Fibroblast of peridontal ligament (primary cell): ENCODE results near the gene DLG2.

Source experiments
- DNase-seq: peaks from one replicate; pipeline ENCODE4 v3.0.0-alpha.2; 2010; ENCODE audit errors: extremely low read depth

Gene DLG2

GRCh38 chr11:83681906-83682610 is 1945.1 kb downstream of the DLG2 start:
- no peak for DNase-seq

- peak; percentile 2 for DNase-seq
Measured at GRCh38 chr11:83681031-83681781, 1945.9 kb downstream of the DLG2 start.

DNA sequence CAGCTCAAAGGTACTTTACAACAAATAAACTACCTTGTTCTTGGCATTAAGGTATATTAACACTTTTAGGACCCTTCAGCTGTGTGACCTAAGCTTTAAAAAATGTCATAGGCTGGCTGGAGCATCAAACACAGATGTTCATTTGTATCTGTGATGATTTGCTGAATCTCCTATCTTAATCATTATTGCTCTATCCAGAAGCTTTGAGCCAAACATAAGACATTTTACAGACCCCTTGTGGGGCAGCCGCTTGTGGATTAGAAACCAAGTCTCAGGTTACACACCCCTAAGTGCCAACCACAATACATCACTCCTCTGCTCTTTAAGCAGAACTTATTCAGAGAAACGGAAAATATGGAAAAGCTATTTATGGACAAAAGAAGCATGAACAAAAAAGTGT is 1946.8 kb downstream of the DLG2 start:
- DNase-seq, result no peak

DNA sequence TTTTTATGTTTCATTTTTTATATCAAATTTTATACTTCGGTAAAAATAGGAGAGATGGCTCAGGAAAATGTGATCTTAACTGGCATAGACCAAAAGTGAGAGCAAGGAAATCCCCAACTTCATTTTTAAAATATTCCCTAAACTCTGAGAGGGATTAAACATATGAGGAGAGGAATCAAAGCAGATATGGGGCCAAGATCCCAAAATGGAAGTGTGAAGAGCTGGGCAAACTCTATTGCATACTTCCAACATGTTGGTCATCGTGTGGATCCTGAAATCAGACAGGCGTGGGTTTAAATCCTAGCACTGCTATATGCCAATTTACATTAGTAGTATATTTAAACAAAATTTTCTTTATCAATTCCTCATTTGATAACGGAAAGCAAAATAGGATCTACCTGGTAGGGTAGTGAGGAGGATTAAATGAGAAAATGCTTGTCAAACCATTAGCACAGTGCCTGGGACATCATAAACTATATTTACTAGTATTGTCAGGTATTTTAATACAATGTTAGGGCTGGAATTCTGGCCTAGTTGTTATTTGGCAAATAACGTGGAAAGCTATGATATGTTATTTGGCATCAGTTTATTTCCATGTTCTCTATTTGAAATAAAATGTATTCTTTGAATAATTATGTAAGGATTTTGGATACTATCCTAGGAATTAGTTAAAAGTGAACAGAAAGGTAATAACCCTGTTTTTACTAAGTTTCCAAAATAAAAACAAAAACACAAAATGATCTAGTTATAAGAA is 1948.1 kb downstream of the DLG2 start:
- no peak for DNase-seq

DNA sequence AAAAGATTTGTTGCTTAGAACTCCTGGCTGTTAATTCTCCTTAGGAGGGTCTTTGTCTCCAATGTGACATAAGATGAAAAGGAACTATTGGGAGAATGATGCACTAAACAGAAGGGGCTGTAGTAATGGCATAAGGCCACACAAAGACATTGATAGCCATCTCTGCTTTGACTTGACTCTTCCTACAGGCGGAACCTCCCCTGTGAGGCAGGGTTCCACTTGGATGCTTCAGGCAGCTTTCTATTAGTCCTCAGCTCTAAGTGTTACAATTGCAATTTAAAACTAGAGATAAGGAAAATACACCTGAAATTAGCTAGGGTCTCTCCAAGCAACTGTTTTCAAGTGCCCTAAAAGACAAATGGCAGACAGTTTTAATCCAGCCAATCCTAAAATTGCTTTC is 1949.4 kb downstream of the DLG2 start:
- DNase-seq, result no peak

- DNase-seq, result no peak
Measured at GRCh38 chr11:83676056-83676601, 1951.0 kb downstream of the DLG2 start.

GRCh38 chr11:83674102-83674896 is 1952.8 kb downstream of the DLG2 start:
- no peak for DNase-seq

- peak; percentile 18 for DNase-seq
Measured at GRCh38 chr11:83671289-83671688, 1955.9 kb downstream of the DLG2 start.

DNA sequence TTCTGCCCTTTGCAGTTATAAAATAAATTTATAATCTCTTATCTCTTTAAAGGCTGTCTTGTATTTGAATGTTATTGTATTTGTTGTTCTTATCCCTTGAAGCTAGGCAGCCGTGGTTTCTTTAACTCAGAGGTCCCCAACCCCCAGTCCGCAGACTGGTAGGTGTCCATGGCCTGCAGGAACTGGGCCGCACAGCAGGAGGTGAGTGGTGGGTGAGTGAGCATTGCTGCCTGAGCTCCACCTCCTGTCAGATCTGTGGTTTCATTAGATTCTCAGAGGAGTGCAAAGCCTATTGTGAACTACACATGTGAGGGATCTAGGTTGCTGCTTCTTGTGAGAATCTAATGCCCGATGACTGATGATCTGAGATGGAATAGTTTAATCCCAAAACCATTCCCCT is 1961.0 kb downstream of the DLG2 start:
- no peak for DNase-seq

GRCh38 chr11:83663988-83664387 is 1963.2 kb downstream of the DLG2 start:
- DNase-seq, result no peak

DNA sequence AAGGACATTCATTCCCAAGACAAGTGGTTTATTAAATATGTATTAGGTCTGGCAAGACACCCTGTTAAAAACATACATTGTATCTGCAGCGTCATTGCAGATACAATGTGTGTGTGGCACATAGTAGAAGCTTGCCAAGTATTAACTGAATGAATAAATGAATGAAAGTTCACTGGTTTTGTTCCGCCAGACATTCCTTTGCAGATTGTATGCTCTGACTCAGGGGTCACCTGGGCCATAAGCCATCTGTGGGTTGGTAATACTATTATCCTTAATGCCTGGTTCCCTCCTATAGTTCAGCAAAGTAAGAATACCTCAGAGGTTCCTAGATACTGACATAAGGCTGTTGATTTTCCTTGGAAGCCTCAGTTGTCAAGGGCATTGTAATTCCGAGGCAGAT is 1963.7 kb downstream of the DLG2 start:
- no peak for DNase-seq

- no peak for DNase-seq
Measured at GRCh38 chr11:83662494-83662893, 1964.7 kb downstream of the DLG2 start.

- no peak for DNase-seq
Measured at GRCh38 chr11:83661491-83662350, 1965.4 kb downstream of the DLG2 start.

- no peak for DNase-seq
Measured at GRCh38 chr11:83659466-83659865, 1967.7 kb downstream of the DLG2 start.

DNA sequence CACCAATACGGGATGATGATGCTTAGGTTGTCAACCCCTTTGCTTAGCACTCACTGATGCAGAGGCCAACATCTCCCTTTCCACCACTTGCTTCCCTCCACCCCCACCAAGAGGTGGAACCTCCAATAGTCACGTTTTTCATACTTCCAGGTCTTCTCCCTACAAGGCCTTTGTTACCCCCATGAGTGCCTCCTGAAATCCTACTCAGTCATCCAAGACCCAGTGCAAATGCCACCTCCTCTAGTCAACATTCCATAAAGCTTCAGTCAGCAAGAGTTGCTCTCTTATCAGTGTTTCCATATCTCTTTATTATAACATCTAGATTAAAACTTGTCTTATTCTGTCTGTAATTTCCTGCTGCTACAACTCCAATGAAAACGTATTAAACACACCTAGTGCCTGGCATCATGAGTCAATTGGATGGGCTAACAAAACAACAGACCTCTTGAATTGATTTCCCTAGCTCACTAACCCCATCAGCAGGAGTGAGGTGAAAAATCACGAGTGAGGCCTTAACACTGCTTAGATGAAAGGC is 1970.3 kb downstream of the DLG2 start:
- DNase-seq, result no peak

- DNase-seq, result no peak
Measured at GRCh38 chr11:83655976-83656375, 1971.2 kb downstream of the DLG2 start.

DNA sequence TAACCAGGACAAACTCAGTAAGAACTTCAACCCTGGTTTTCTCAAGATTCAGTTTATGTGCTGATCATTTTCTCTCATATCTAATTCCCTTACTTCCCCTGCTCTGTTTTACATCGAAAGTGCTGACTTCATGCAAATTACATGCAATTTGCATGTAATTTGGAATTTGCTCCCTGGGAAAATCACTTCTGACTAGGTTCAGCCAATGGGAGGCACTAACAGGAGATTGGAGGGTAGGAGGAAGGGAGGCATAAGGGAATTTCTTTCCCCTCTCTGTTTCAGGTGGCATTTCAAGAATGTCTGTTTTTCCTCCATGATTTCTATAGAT is 1977.7 kb downstream of the DLG2 start:
- no peak for DNase-seq

- DNase-seq, result no peak
Measured at GRCh38 chr11:83648610-83649527, 1978.3 kb downstream of the DLG2 start.

GRCh38 chr11:83645561-83645960 is 1981.6 kb downstream of the DLG2 start:
- no peak for DNase-seq
